HG02973 (cell line): ENCODE results near the gene AKT1.
"Not testable (repeated sequence)": the region's sequence is repeated elsewhere in the genome, so short reads cannot be mapped to it uniquely, and the experiment has no call there.

Experiments used
- ATAC-seq: cut with Tn5 transposase; IDR thresholded peaks from one replicate; pipeline ENCODE4 v1.9.1; 2021; ENCODE audit warnings: moderate library complexity; ENCODE audit not compliant: unreplicated experiment

Gene AKT1

DNA sequence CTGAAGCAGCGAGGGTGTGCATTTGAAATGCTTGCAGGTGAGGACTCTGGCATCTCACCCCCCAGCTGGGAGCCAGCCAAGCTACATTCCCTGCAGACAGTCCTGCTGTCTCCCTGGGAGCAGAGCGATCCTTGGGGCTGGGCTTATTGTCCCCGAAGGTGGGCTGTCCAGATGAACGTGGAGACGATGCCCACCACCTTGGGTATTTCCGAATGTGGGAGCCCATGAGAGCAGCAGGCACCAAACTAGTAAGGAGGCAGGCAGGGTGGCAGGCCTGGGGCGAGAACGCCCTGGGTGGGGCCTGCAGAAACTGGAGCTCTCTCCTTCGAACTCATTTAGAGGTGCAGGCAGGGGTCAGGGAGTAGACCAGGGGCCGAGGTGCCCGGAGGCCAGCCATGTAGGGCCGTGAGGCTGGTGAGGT lies 23.8 kb upstream of the AKT1 start:
- ATAC-seq: no peak

DNA sequence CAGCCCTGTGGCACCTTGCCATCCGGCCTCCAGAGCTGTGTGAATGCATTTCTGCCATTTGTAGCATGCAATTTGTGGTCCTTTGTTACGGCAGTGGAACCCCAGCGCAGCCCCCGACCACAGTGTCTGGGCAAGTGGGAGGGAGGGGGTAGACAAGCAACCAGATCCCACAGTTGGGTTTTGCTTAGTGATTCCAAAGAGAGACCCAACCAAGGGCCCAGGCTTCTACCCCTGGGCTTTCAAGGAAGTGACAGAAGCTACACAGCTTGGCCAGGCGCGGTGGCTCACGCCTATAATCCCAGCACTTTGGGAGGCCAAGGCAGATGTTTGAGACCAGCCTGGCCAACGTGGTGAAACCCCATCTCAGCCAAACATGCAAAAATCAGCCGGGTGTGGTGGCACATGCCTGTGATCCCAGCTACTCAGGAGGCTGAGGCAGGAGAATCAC lies 23.2 kb upstream of the AKT1 start:
- ATAC-seq: no peak

DNA sequence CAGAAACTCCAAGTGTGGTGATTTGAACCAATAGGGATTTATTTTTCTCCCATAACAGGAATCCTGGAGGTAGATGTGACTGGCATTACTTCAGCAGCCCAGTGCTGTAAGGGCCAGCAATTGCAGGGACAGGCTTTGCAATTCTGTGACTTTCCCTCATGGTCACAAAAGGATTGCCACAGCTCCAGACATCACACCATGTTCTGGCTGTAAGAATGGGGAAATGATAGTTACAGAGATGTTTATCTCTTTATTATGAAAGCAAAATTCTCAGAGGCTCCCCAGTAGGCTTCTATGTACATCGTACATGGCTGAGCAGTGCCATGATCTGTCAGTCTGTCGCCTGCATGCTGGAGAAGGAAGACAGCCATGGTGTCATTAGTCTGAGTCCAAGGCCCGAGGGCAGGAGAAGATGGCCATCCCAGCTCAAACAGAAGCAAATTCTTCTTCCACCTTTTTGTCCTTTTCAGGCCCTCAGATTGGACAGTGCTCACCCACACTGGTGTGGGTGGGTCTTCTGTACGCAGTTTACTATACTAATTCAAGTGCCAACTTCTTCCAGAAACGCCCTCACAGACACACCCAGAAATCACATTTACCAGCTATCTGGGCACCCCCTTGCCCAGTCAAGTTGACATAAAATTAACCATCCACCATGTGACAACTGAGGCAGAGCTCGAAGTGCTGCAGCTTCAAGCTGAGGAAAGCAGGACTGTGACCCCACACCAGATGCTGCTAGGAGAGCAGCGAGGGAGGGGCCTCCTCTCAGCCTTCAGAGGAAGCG lies 22.6 kb upstream of the AKT1 start:
- no peak for ATAC-seq

DNA sequence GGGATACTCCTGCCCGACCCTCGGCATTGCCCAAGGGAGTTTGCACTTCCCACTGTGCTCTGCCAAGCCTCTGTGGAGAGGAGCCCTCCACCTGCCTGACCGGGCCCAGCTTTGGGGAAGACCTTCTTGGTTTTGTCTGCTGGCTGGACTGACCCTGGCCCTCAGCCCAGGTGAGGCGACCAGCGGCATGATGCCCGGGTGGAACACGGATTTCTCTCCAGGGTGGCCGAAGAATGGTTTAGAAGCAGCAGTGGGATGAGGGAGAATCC lies 21.0 kb upstream of the AKT1 start:
- ATAC-seq: no peak

DNA sequence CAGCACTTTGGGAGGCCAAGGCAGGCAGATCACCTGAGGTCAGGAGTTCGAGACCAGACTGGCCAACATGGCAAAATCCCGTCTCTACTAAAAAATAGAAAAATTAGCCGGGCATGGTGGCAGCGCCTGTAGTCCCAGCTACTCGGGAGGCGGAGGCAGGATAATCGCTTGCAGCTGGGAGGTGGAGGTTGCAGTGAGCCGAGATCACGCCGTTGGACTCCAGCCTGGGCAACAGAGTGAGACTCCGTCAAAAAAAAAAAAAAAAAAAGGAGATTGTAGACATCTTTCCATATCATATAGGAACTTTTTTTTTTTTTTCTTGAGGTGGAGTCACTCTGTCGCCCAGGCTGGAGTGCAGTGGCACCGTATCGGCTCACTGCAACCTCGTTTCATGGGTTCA lies 19.2 kb upstream of the AKT1 start:
- ATAC-seq: not testable (repeated sequence)

DNA sequence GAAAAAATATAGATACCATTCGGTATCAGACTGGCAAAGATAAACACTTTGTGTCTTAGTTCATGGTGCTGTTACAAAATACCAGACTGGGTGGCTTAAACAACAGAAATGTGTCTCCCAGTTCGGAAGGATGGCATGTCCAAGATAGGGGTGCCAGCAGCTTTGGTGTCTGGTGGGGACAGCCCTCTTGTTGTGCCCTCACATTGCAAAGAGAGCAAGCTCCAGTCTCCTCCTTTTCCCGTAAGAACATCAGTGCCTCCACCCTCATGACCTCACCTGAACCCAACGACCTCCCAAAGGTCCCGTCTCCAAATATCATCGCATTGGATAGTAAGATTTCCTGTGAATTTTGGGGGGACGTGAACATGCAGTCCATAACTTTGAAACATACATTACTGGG lies 17.7 kb upstream of the AKT1 start:
- ATAC-seq: no peak

DNA sequence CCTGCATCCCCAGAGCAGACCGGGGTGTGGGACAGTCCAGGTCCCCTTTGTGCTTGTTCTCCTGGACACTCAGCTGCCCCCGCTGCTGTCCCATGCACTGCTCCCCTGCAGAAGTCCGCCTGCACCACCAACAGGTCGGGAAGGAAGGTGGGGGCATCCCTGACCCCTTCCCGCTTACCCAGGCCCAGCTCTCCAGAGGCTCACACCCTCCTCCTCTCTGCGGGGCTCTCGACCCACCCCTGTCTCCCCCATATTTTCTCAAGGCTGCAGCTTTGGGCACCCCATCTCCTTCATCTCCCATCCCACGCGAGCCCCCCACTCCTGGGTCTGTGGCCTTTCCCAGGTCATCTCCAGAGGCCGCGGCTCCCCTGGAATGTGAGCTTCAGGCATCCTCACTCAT lies 14.8 kb upstream of the AKT1 start:
- ATAC-seq: no peak

DNA sequence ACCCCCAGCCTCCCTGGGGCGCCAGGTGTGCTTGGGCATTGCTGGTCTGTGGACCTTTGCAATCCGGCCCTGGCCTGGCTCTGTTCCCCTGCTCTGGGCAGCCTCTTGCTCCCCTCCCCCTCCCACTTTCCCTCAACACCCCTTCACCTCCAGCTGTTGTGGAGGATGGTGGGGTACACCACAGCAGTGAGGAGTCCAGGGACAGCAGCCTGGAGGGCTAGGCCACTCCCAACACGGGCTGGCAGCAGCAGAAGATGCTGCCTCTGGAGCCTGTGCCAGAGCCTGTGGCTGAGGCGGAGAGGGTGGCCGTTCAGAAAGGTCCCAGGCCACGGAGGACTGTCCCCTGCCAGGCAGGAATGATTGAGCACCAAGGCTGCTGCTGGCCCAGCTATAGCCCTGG lies 12.9 kb upstream of the AKT1 start:
- no peak for ATAC-seq

DNA sequence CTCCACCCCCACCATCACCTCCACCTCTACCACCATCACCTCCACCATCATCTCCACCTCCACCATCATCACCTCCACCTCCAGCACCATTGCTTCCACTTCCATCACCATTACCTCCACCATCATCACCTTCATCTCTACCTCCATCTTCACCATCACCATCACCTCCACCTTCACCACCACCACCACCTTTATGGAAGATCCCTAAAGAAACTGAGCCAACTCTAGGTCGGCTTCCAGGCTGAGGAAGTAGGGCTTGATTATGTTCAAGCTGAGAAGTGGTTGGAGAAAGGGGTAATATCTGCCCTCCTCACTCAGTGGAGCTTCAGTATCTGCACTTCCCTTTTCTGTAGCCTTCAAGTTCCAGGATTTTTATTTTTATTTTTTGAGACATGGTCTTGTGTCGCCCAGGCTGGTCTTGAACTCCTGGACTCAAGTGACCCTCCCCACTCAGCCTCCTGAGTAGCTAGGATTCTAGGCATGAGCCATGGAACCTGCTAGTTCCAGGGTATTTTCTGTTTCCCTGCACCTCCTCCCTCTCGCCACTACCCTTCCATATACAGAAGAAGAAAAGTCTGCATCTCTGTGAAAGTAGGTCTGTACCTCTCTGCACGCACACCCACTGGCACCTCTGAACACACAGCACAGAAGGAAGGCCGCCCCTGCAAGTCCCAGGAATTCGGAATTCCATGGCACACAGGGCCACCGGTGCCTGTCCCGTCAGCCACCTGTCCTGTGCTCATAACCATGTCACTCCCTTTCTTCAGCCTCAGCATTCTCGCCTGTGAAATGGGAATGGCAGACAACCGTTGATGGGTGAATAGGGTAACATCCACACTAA lies 11.3 kb upstream of the AKT1 start:
- ATAC-seq: no peak

DNA sequence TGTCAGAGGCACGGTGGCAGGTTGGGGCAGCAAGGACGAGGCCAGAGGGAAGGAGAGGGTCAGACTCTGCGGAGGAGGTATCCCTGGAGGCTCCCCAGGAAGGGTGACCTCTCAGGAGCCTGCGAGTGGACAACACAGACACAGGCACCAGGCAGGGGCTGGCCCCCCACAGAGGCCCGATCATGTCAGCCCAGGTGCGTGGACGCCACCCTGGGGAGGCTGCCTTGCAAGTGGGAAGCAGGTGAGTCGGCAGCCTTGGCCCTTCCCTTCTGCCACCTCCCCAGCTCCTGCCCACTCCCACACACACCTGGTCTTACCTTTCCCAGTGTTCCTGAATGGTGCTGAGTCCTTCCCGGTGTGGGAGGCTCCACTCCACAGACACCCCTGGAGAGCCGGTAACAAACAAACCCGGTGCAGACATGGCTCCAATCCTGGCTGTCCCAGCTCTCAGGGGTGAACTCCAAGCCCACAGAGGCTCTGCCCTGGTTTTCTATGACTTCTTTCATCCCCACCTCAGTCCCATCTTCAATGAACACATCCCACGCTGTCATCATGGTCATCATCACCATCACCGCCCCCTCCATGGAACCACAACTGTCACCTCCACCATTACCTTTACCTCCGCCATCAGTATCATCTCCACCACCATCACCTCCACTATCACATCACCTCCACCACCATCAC lies 10.5 kb upstream of the AKT1 start:
- ATAC-seq: no peak

DNA sequence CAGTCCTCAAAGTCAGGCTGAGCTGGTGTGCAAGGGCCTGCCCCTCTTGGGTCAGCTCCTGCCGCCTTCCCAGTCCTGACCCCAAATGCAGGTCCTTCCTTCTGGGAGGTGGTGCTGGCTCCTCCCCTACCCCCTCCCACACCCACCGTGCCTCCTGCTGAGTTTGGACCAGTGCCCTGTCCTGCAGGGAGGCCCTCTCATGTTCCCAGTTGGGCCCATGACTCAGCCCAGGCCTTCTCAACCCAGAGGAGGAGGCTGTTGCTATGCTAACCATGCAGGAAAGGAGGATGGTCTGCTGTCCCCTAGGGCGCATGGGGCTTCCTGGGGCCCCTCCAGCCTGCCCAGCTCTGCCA lies 9.8 kb upstream of the AKT1 start:
- ATAC-seq: no peak

DNA sequence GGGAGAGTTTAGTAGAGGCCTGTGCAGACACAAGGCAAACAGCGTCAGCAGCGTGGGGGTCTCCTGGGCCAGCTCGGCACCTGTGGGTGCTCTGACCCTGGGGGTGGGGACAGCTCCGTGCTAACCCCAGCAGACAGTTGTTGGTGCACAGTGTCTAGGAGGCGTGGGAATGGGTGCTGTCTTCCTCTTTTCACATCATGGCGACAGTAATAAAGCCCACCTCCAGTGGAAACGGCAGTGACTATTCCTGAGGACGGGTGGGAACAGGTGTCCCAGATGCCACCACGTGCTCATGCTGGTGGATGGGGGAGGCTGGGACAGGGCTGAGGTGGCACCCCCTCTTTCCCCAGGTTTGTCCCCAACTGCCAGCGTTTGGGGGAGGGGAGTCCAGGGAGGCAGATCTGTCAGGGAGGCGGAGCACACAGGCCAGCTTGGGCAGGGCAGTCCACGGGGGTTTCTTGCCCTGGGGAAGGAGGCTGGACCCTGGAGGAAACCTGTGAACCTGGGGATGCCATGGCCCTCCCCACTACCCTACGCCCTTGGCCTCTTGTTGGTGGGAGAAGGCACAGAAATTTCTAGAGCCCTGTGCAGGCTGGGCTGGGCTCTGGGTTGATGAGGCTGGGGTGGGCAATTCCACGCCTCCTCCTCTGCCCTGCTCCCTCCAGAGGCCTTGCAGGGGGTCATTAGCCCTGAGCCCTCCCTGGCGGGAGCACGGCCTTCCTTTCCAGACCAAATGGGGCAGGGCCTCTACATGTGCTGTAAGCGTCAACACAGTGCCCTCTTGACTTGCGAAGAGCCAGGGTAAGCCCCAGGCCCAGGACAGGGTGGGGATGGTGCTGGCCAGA lies 9.2 kb upstream of the AKT1 start:
- no peak for ATAC-seq

DNA sequence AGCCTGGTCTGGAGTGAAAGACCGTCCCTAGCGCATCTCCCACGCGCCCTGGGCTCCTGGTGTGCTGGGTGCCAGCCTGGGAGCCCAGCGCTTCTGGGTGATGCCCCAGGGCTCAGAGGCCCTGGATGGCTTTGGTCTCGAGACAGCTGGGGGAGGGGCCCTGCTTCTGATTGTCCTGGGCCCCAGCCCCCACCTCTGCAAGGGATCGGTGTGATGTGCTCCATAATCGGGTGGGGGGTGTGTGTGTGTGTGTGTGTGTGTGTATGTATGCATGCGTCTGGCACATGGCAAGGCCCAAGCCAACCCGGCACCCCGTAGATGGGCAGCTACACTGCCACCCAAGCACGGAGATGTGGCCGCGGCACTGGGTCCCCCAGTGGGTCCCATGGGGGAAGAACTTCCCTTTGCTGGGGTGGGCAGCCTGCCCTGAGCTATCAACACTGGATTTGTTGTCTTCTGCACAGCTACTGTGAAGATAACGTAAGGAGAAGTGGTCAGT lies 8.4 kb upstream of the AKT1 start:
- no peak for ATAC-seq

DNA sequence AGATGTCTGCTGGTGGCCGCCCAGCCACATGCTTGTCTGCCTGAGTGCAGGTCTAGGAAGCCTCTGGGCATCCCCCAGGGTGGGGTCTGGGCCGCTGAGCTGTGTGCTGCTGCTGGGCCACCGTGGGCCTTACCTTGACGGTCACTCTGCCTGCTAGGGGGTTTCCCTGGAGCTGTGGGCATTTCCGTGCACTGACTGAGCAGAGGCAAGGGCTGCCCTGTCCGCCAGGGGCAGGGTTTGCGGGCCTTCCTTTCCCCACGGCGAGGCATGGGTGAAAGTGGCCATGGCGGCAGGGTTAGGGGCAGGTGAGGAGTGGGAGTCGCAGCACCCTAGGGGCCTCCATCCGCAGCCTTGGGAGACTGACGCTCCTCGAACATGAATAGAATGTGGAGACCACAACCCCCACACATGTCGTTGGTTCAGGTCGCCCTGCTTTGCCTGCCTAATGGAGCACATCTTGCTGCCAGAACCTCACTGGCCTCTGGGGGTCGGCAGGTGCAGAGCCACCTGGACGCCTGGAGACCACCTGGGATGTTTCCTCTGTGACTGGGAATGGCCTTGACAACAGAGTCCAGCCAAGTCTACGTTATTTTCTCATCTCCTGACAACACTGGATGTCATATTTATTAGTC lies 7.8 kb upstream of the AKT1 start:
- no peak for ATAC-seq

DNA sequence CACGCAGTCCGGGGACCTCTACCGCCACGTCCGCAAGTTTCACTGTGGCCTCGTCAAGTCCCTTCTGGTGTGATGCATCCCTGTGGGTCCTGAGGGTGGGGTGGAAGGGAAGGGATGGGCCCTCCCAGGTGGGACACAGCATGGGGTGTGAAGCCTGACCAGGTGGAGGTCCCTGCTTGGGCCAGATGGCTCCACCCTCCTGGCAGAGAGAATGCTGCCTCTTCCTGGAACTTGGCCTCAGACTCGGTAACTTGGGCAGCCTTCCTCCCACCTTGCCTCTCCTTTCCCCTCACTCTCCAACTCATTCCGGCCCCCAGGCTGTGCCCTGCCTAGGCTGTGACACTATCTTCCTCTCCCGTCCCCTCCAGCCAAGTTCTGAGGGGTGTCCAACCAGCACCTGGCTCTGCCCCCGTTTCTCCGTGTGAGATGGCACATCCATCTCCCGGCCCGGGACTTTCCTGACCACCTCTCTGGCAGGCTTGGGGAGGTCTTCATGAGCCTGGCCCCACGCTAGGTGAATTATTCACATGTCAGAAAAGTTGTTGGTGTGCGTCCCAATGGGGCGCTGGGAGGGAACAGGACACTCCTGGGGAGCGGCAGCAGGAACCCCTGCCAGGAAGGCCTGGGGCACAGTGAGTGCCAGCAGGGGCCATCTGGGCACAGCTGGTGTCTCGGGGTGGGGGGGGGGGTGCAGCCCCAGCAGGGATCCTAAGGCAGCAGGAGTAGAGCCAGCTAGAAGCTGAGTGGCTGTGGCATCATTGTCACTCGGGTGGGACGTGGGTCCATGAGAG lies 7.0 kb upstream of the AKT1 start:
- no peak for ATAC-seq

DNA sequence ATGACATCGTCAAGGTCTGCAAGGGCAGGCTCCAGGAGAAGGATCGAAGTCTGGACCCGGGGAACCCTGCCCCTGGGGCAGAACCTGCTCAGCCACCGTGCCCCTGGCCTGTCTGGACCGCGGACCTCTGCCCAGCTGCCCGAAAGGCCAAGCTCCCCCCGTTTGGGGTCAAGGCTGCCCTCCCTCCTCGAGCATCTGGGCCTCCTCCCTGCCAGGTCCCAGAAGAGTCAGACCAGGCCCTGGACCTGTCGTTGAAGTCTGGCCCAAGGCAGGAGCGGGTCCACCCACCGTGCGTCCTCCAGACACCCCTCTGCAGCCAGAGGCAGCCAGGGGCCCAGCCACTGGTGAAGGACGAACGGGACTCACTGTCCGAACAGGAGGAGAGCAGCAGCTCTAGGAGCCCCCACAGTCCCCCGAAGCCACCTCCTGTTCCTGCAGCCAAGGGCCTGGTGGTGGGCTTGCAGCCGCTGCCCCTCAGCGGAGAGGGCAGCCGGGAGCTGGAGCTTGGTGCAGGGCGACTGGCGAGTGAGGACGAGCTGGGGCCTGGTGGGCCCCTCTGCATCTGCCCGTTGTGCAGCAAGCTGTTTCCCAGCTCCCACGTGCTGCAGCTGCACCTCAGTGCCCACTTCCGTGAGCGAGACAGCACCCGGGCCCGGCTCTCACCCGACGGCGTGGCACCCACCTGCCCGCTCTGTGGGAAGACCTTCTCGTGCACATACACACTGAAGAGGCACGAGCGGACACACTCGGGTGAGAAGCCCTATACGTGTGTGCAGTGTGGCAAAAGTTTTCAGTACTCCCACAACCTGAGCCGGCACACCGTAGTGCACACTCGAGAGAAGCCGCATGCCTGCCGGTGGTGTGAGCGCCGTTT lies 6.2 kb upstream of the AKT1 start:
- ATAC-seq: no peak

DNA sequence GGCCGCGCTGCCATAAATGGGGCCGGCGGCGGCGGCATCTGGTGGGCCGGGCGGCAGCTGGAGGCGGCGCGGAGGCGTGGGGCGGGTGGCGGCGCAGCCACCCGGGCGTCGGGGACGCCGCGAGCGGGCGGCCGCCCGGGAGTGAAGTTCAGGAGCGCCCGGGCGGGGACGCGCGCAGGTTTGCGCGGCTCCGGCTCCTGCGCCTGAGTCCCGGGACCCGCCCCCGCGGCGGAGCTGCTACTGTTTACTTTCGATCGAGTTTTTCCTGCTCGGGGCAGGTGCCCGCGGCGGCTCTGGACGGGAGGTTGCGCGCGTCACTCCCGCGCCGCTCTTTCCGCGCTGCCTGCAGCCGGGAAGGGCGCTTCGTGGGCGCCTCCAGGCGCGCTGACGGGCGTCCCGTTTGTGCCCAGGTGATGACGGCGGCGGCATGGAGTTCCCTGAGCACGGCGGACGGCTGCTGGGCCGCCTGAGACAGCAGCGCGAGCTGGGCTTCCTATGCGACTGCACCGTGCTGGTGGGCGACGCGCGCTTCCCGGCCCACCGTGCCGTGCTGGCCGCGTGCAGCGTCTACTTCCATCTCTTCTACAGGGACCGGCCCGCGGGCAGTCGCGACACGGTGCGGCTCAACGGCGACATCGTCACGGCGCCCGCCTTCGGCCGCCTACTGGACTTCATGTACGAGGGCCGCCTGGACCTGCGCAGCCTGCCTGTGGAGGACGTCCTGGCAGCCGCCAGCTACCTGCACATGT lies 5.4 kb upstream of the AKT1 start, which contains the start of gene ZBTB42:
Gene ZBTB42, plus strand, starts transcription at position 331 of the 749 bp plus-strand sequence. Its CDS starts 97 bp downstream, at position 428.
- no peak for ATAC-seq
